HepG2 (cell line): ENCODE measurements around the gene BSN. TPM values are rescaled to one million over a fixed set of nuclear protein-coding genes. Genes with fewer than 3 reads are reported as not detected.

Experiments used
- ASH2L ChIP-seq: fragments of 300-600, 200-600 bp; sonication (generic); IDR thresholded peaks from 2 replicates; pipeline ENCODE4 v1.7.0; 2017; ENCODE audit warnings: low read depth, mild to moderate bottlenecking, moderate library complexity, mixed read lengths, low read length; ENCODE audit not compliant: insufficient read length
- CBX5 ChIP-seq: sonication (generic); formaldehyde crosslinking; IDR thresholded peaks from 2 replicates; pipeline ENCODE4 v1.4.0; 2020; ENCODE audit warnings: missing genetic modification reagents, borderline replicate concordance
- CENPT ChIP-seq: sonication (generic); formaldehyde crosslinking; IDR thresholded peaks from 2 replicates; pipeline ENCODE4 v1.8.0; 2022; ENCODE audit warnings: low read depth, mild to moderate bottlenecking, moderate library complexity, missing genetic modification reagents
- CREB1 ChIP-seq, 2 experiments: fragments of 450-650 bp in 1 of 2; IDR thresholded peaks; 2 replicates each; pipeline ENCODE4 v1.6.1; 2016 to 2017; ENCODE audit warnings: control low read depth in 1 of 2, mild to moderate bottlenecking in 1 of 2, missing compliant biosample characterization in 1 of 2, missing genetic modification characterization in 1 of 2
- FOXK1 ChIP-seq: sonication (generic); formaldehyde crosslinking; IDR thresholded peaks from 2 replicates; pipeline ENCODE4 v1.4.0; 2020; ENCODE audit warnings: low read depth, missing genetic modification reagents, borderline replicate concordance
- HNRNPL ChIP-seq: fragments of 200-400 bp; formaldehyde crosslinking; IDR thresholded peaks from 2 replicates; pipeline ENCODE4 v1.6.1; 2017; ENCODE audit warnings: mild to moderate bottlenecking, low read depth, low read length
- ISL2 ChIP-seq: sonication (generic); formaldehyde crosslinking; IDR thresholded peaks from 2 replicates; pipeline ENCODE4 v1.5.0; 2020; ENCODE audit warnings: missing genetic modification reagents
- JUN ChIP-seq: sonication (generic); formaldehyde crosslinking; IDR thresholded peaks from 2 replicates; pipeline ENCODE4 v1.4.0; 2020; ENCODE audit warnings: mild to moderate bottlenecking, missing genetic modification reagents
- KLF16 ChIP-seq, 2 experiments: sonication (generic) in 1 of 2; formaldehyde crosslinking in 1 of 2; IDR thresholded peaks; 2 replicates each; pipeline versions ENCODE4 v1.6.1 to v1.8.0; 2016 to 2023; ENCODE audit warnings: missing genetic modification reagents in 2 of 2, missing compliant biosample characterization in 1 of 2
- MATR3 ChIP-seq: sonication (generic); formaldehyde crosslinking; IDR thresholded peaks from 2 replicates; pipeline ENCODE4 v1.4.0; 2020; ENCODE audit warnings: missing genetic modification reagents
- MAZ ChIP-seq, 2 experiments: sonication (generic) in 1 of 2; formaldehyde crosslinking in 1 of 2; IDR thresholded peaks; 2 replicates each; pipeline versions ENCODE4 v1.5.0 to v1.6.1; 2012 to 2020; ENCODE audit warnings: low read depth in 2 of 2, mild to moderate bottlenecking in 2 of 2, borderline replicate concordance in 1 of 2, improper control_type of control experiment in 1 of 2, low read length in 1 of 2, missing genetic modification reagents in 1 of 2, moderate library complexity in 1 of 2
- PHF21A ChIP-seq: sonication (generic); formaldehyde crosslinking; IDR thresholded peaks from 2 replicates; pipeline ENCODE4 v1.5.0; 2020; ENCODE audit warnings: mild to moderate bottlenecking, missing genetic modification reagents
- SMARCE1 ChIP-seq: fragments of 450-650 bp; IDR thresholded peaks from 2 replicates; pipeline ENCODE4 v1.6.1; 2017; ENCODE audit warnings: borderline replicate concordance
- SNAI1 ChIP-seq: sonication (generic); formaldehyde crosslinking; IDR thresholded peaks from 2 replicates; pipeline ENCODE4 v1.5.0; 2020; ENCODE audit warnings: mild to moderate bottlenecking, missing genetic modification reagents, borderline replicate concordance
- SP140L ChIP-seq: sonication (generic); formaldehyde crosslinking; IDR thresholded peaks from 2 replicates; pipeline ENCODE4 v1.4.0; 2020; ENCODE audit warnings: missing genetic modification reagents, borderline replicate concordance
- TBX2 ChIP-seq: sonication (generic); formaldehyde crosslinking; IDR thresholded peaks from 2 replicates; pipeline ENCODE4 v1.5.0; 2020; ENCODE audit warnings: missing genetic modification reagents, mild to moderate bottlenecking, borderline replicate concordance
- ZC3H4 ChIP-seq: sonication (generic); formaldehyde crosslinking; IDR thresholded peaks from 2 replicates; pipeline ENCODE4 v1.4.0; 2020; ENCODE audit warnings: missing genetic modification reagents, borderline replicate concordance
- ZFP37 ChIP-seq: sonication (generic); formaldehyde crosslinking; IDR thresholded peaks from 2 replicates; pipeline ENCODE4 v1.4.0; 2020; ENCODE audit warnings: missing genetic modification reagents, borderline replicate concordance
- ZNF124 ChIP-seq: sonication (generic); formaldehyde crosslinking; IDR thresholded peaks from 2 replicates; pipeline ENCODE4 v1.4.0; 2020; ENCODE audit warnings: missing genetic modification reagents
- ZNF367 ChIP-seq: sonication (generic); formaldehyde crosslinking; IDR thresholded peaks from 2 replicates; pipeline ENCODE4 v1.4.0; 2020; ENCODE audit warnings: missing genetic modification reagents, borderline replicate concordance
- ZNF615 ChIP-seq: sonication (generic); formaldehyde crosslinking; IDR thresholded peaks from 2 replicates; pipeline ENCODE4 v1.5.0; 2020; ENCODE audit warnings: mild to moderate bottlenecking, missing genetic modification reagents, borderline replicate concordance
- ZNF772 ChIP-seq: sonication (generic); formaldehyde crosslinking; IDR thresholded peaks from 2 replicates; pipeline ENCODE4 v1.5.0; 2020; ENCODE audit warnings: mild to moderate bottlenecking, missing genetic modification reagents
- ZNF788 ChIP-seq: sonication (generic); formaldehyde crosslinking; IDR thresholded peaks from 2 replicates; pipeline ENCODE4 v1.5.0; 2020; ENCODE audit warnings: mild to moderate bottlenecking, missing genetic modification reagents, borderline replicate concordance
- ZSCAN25 ChIP-seq: sonication (generic); formaldehyde crosslinking; IDR thresholded peaks from 2 replicates; pipeline ENCODE4 v1.8.0; 2022; ENCODE audit warnings: mild to moderate bottlenecking, missing genetic modification reagents
- polyA plus RNA-seq, 8 experiments: library from polyadenylated mRNA; depleted of rRNA in 3 of 8; stranded (reverse) in 7 of 8; unstranded in 1 of 8; fragments of >200 nt; fragmentation: Illumina TruSeq in 4 of 8; extraction: Trizol in 4 of 8; gene quantifications; 2 replicates each; pipeline versions ENCODE4 v1.2.1 to v1.2.3, GENCODE V29; 2011 to 2016; ENCODE audit warnings: low read depth in 4 of 8, missing spikeins in 1 of 8, mixed read lengths in 1 of 8; ENCODE audit not compliant: insufficient read depth in 1 of 8
- total RNA-seq, 5 experiments: library from RNA; depleted of rRNA; stranded (reverse); fragments of >200 nt; fragmentation: Illumina TruSeq; extraction: Trizol; gene quantifications; 2 replicates each; pipeline ENCODE4 v1.2.3, GENCODE V29; 2016; ENCODE audit warnings: low read depth in 1 of 5
- TF ChIP-seq, protein P1 (sequence below): sonication (generic); formaldehyde crosslinking; IDR thresholded peaks from 2 replicates; pipeline ENCODE4 v1.5.0; 2020; ENCODE audit warnings: mild to moderate bottlenecking, low read depth, missing genetic modification reagents, borderline replicate concordance
- TF ChIP-seq, protein P2 (sequence below): sonication (generic); formaldehyde crosslinking; IDR thresholded peaks from 2 replicates; pipeline ENCODE4 v1.4.0; 2020; ENCODE audit warnings: missing genetic modification reagents

BSN gene
- total and polyA plus RNA-seq, 2 of the 13 experiments (the other 11 are each of a cell fraction or from before 2014, with no cell fraction given), result 0.42 to 0.86 TPM

- TF ChIP-seq ZSCAN25 (peak; percentile 62; the same call in 1 of the 2 replicates), SMARCE1 (no peak), KLF16 (CRISPR knock-in tag; IDR thresholded peaks at IDR 0.05) (peak in 1 of 2 experiments; percentile 85; a peak in 2 of 4 replicates), PHF21A (CRISPR knock-in tag) (no peak; the same call in 1 of the 2 replicates), TBX2 (CRISPR knock-in tag) (peak; percentile 73), MATR3 (CRISPR knock-in tag) (no peak), SP140L (CRISPR knock-in tag) (peak; percentile 19; the same call in 1 of the 2 replicates), ZNF124 (CRISPR knock-in tag) (0 out of 2 replicates have a peak, but pooled peaks have one; percentile 13), HNRNPL (no peak), SNAI1 (CRISPR knock-in tag) (no peak), ZC3H4 (CRISPR knock-in tag) (peak; percentile 95; the same call in 1 of the 2 replicates), ASH2L (peak; percentile 79), ZNF772 (CRISPR knock-in tag) (peak; percentile 67; the same call in 1 of the 2 replicates), CBX5 (CRISPR knock-in tag) (peak; percentile 59; the same call in 1 of the 2 replicates), ISL2 (CRISPR knock-in tag) (peak; percentile 63; the same call in 1 of the 2 replicates), JUN (CRISPR knock-in tag) (0 out of 2 replicates have a peak, but pooled peaks have one; percentile 23), FOXK1 (CRISPR knock-in tag) (peak; percentile 88; the same call in 1 of the 2 replicates), CENPT (CRISPR knock-in tag) (no peak), ZNF788 (CRISPR knock-in tag) (peak; percentile 85), ZNF367 (no peak), CREB1 (IDR thresholded peaks at IDR 0.05) (peak; percentile 19; the same call in 1 of the 2 replicates), CREB1 (CRISPR knock-in tag; IDR thresholded peaks at IDR 0.05) (no peak), ZNF615 (CRISPR knock-in tag) (no peak), MAZ (IDR thresholded peaks at IDR 0.05; ENCODE audit: borderline replicate concordance, low read depth, low read length) (no peak), MAZ (CRISPR knock-in tag; IDR thresholded peaks at IDR 0.05; ENCODE audit: low read depth) (peak; percentile 70), ZFP37 (CRISPR knock-in tag) (no peak)
- TF ChIP-seq, protein P1, sequence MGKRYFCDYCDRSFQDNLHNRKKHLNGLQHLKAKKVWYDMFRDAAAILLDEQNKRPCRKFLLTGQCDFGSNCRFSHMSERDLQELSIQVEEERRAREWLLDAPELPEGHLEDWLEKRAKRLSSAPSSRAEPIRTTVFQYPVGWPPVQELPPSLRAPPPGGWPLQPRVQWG (CRISPR knock-in tag), result no peak
- TF ChIP-seq, protein P2, sequence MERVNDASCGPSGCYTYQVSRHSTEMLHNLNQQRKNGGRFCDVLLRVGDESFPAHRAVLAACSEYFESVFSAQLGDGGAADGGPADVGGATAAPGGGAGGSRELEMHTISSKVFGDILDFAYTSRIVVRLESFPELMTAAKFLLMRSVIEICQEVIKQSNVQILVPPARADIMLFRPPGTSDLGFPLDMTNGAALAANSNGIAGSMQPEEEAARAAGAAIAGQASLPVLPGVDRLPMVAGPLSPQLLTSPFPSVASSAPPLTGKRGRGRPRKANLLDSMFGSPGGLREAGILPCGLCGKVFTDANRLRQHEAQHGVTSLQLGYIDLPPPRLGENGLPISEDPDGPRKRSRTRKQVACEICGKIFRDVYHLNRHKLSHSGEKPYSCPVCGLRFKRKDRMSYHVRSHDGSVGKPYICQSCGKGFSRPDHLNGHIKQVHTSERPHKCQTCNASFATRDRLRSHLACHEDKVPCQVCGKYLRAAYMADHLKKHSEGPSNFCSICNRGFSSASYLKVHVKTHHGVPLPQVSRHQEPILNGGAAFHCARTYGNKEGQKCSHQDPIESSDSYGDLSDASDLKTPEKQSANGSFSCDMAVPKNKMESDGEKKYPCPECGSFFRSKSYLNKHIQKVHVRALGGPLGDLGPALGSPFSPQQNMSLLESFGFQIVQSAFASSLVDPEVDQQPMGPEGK (CRISPR knock-in tag), result peak; percentile 63
Observed at GRCh38 chr3:49689046-49689907, 135.0 kb downstream of the BSN start, which contains the start of the genes MST1 and RNF123 (continued).
